ENCODE results near the gene ANKRD30B.

GRCh38 chr18:14784133-14784532, 36.2 kb downstream of the ANKRD30B start:
- TF ChIP-seq CHD4 (IDR thresholded peaks at IDR 0.05; ENCODE audit: borderline replicate concordance, low read length): no peak
- no peak for TF ChIP-seq RBM39 (IDR thresholded peaks at IDR 0.05; ENCODE audit: low read depth, low read length, poor library complexity, severe bottlenecking)
- TF ChIP-seq ZNF784 (CRISPR knock-in tag; IDR thresholded peaks at IDR 0.05; ENCODE audit: borderline replicate concordance): no peak
- no peak for TF ChIP-seq ZNF33A (CRISPR knock-in tag; IDR thresholded peaks at IDR 0.05; ENCODE audit: borderline replicate concordance)
- no peak for TF ChIP-seq SOX5 (CRISPR knock-in tag; IDR thresholded peaks at IDR 0.05; ENCODE audit: borderline replicate concordance)

All from HepG2 (cell line).